T follicular helper cell (primary cell): ENCODE results near the gene CCDC92.
A peak's percentile ranks its signal among the peaks of the same experiment; 100 is the strongest.

Experiments
- DNase-seq: peaks from one replicate; pipeline ENCODE4 v3.0.0-alpha.2; 2020; ENCODE audit warnings: low read depth
- total RNA-seq, 2 experiments: gene quantifications; one replicate each; lab custom pipeline; 2026; lab: John Stamatoyannopoulos, UW

Gene CCDC92, protein sequence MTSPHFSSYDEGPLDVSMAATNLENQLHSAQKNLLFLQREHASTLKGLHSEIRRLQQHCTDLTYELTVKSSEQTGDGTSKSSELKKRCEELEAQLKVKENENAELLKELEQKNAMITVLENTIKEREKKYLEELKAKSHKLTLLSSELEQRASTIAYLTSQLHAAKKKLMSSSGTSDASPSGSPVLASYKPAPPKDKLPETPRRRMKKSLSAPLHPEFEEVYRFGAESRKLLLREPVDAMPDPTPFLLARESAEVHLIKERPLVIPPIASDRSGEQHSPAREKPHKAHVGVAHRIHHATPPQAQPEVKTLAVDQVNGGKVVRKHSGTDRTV
- 9.0 to 34.4 reads per million in 2 experiments for total RNA-seq

GRCh38 chr12:123972457-123973401 is at the start of gene CCDC92, which contains the start of gene ZNF664:
CCDC92 (minus strand) TSS chr12:123972831; CDS start chr12:123944305, 28,526 bp downstream.
ZNF664 (plus strand) TSS chr12:123973215; CDS start chr12:124012145, 38,930 bp downstream.
- peak; percentile 90 for DNase-seq

- no peak for DNase-seq
Measured at GRCh38 chr12:124022161-124022560, 49.5 kb upstream of the CCDC92 start.

DNA sequence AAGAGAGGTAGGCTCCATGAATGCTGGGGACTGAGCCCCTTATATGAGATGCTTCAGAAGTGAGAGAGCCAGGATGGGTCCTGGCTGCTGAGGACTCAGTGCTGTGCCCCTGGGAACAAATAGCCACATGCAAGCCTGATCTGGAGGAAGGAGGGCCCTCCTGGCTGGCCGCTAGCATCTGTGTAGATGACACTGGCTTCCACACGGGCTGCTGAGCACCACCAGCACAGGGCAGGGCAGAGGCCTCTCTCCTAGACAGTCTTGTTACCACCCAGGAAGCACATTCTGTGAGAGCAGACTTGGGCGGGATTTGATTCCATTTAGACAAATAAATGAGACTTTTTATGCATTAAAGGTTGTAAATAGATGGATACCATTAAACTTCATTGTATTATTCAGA is 48.4 kb upstream of the CCDC92 start:
- DNase-seq = no peak

- DNase-seq = no peak
Measured at GRCh38 chr12:124020514-124020949, 47.9 kb upstream of the CCDC92 start.

- DNase-seq = no peak
Measured at GRCh38 chr12:124019115-124019514, 46.5 kb upstream of the CCDC92 start.

- no peak for DNase-seq
Measured at GRCh38 chr12:124018539-124018938, 45.9 kb upstream of the CCDC92 start.

GRCh38 chr12:124017064-124017463 is 44.4 kb upstream of the CCDC92 start:
- no peak for DNase-seq

DNA sequence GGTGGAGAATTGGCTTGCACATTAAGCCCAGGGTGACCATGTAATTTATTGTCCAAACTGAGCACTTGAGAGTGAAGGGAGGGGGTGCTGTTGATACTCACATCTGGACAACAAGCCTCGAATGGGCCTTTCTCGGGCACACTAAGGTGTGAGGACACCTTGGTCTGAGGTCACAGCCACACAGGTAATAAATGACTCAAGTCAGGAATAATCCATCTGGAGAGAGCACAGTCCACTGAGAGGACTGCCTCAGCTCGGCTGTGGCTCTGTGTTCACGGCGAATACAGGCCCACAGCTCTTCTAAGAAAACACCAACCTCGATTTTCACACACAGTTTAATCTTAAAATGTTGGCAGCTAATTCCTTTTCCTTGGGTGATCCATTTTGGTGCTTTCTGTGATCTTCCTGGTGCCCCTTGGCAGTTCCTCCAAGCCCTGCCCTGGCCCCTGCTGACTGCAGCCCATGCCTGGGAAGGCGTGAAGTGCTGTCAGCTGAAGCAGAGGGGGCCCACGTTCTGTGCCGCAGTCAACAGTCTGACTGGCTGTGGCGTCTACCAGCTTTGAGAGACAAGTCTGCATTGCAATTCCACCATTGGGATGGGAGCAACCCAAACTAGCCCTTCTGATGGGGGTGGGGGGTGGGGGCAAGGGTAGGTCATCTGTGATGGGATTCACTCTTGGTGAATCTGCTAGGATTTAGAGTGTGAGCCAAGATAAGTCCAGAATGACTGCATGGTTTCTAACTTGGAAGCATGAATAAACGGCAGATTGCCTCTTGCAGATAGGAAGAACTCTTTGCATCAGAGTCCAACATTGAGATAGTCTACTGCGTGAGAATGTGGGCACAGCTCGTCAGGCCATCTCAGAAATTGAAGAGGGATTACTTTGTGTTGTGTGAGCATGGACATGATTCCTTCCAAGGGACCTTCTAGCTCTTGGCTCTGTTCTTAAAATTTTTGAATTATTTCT is 43.1 kb upstream of the CCDC92 start:
- no peak for DNase-seq

GRCh38 chr12:124013073-124013472 is 40.4 kb upstream of the CCDC92 start:
- DNase-seq = no peak

DNA sequence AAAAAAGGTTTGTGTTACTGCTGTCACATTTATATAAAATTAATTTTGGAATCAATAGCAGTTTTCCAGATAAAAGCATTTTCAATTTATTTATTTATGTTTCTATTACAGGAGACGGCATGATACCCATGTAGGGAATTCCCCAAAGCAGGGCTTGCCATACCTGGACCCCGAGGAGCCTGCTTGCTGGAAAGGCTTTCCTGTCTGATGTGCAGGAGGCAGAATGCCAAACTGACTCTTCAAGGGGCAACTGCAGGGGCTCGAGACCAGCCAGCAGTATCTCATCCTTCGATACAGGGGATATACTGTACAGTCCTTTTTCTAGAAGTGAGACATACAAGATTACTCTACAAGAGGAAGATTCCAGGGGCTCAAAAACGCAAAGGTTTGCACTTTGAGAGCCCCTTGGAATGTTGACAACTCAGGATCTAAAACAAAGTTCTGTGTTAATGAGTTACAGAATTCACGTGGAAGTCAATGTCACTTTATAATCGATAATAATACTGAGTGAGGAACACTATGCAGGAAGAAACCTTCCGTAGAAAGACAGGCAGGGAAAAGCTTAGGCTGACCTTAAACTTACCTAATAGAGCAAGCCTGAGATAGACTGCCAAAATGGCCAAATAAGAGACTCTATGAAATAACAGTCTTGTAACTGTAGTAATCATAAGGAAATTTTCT is 38.9 kb upstream of the CCDC92 start:
- no peak for DNase-seq

GRCh38 chr12:124010687-124011086 is 38.1 kb upstream of the CCDC92 start:
- no peak for DNase-seq

- no peak for DNase-seq
Measured at GRCh38 chr12:124009781-124010180, 37.1 kb upstream of the CCDC92 start.

GRCh38 chr12:124008595-124008994 is 36.0 kb upstream of the CCDC92 start:
- no peak for DNase-seq

DNA sequence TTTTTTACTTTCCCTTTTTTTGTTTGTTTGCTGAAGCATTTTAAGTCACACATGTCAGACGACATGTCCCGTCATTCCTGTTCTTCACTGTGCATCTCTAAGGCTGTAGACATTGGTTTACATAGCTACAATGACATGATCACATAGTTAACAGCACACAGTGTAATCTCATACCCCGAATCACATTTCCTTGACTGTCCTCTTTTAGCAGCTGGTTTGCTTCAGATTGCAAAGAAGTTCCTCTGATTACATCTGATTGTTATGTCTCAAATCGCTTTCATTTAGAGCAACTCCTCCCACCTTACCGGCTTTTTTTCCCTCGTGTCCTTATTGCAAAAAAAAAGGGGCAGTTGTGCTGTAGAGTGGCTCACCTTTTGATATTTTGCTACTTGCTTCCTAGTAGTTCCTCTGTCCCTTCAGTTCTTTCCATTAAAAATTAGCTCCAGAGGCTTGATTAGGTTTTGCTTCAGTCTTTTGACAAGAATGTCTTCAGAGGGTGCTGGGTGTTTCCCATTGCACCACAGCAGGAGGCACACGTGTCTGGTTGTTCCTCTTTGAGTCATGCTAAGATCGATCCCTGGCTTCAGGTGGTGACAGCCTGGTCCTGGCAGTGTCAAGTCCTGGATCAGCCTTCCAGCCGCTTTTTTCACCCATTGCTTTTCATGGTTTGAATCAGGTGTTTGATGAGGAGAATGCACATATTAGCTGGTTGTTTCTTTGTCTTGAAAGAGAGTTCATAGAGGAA is 35.4 kb upstream of the CCDC92 start:
- no peak for DNase-seq

GRCh38 chr12:124006846-124007713 is 34.4 kb upstream of the CCDC92 start:
- no peak for DNase-seq

- no peak for DNase-seq
Measured at GRCh38 chr12:124006085-124006845, 33.6 kb upstream of the CCDC92 start.

DNA sequence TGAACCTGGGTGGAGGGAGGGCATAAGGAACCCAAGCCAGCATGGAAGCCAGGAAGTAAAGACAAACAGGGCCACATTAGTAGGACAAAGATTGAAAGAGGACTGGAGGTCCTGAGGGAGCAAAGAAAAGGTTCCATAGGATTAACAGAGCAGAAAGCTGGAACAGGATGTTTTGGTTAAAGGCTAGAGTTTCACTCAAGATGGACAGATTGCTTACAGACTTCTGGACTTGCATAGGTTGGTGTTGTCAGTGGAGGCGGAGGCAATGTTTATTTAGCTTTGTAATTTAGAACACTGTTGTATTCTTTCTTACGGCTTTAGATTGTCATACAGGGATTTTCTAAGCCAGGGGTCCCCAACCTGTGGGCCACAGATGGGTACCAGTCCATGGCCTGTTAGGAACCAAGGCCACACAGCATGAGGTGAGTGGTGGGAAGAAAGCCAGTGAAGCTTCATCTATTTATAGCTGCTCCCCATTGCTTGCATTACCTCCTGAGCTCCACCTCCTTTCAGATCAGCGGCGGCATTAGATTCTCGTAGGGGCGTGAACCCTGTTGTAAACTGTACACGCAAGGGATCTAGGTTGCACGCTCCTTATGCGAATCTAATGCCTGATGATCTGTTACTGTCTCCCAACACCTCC is 31.7 kb upstream of the CCDC92 start:
- DNase-seq = no peak

GRCh38 chr12:124002654-124003053 is 30.0 kb upstream of the CCDC92 start:
- DNase-seq = no peak
